GM23338 (cell line): Measurements from ENCODE around the gene GPR87. TPM values are rescaled to one million over a fixed set of nuclear protein-coding genes. Genes with fewer than 3 reads are reported as not detected.

Source experiments
- ATAC-seq: fragments of 200-7000 bp; cut with Tn5 transposase; 3 replicates; pipeline ENCODE4 v1.9.1; 2020
- DNase-seq: peaks from one replicate; pipeline ENCODE4 v3.0.0-alpha.2; 2015; ENCODE audit warnings: low spot score
- H2AFZ ChIP-seq: fragments of 200-600 bp; sonication (generic); 2 replicates; pipeline ENCODE4 v1.8.0; 2016; ENCODE audit warnings: antibody characterized with exemption, mild to moderate bottlenecking, moderate library complexity
- H3F3A ChIP-seq: fragments of 200-600 bp; sonication (generic); replicated peaks from 2 replicates; pipeline ENCODE4 v1.8.0; 2017; ENCODE audit warnings: antibody characterized with exemption, mixed run types, low read depth
- H3K27ac ChIP-seq: fragments of 200-600 bp; sonication (generic); 2 replicates; pipeline ENCODE4 v1.6.1; 2016; ENCODE audit warnings: low read depth
- H3K27me3 ChIP-seq: fragments of 200-600 bp; sonication (generic); 2 replicates; pipeline ENCODE4 v1.8.0; 2016; ENCODE audit warnings: mild to moderate bottlenecking, mixed run types, moderate library complexity; ENCODE audit not compliant: insufficient read depth
- H3K36me3 ChIP-seq: fragments of 200-600 bp; sonication (generic); 2 replicates; pipeline ENCODE4 v1.8.0; 2016; ENCODE audit warnings: mild to moderate bottlenecking; ENCODE audit not compliant: insufficient read depth
- H3K4me1 ChIP-seq: fragments of 200-600 bp; sonication (generic); 2 replicates; pipeline ENCODE4 v1.8.0; 2016; ENCODE audit warnings: mild to moderate bottlenecking, moderate library complexity; ENCODE audit not compliant: insufficient read depth
- H3K4me2 ChIP-seq: fragments of 200-600 bp; sonication (generic); 2 replicates; pipeline ENCODE4 v1.7.1; 2017; ENCODE audit warnings: mixed run types
- H3K4me3 ChIP-seq: fragments of 200-600 bp; sonication (generic); 2 replicates; pipeline ENCODE4 v1.6.1; 2016; ENCODE audit warnings: mixed run types
- H3K79me2 ChIP-seq: fragments of 200-600 bp; sonication (generic); replicated peaks from 2 replicates; pipeline ENCODE4 v1.8.0; 2017; ENCODE audit warnings: mild to moderate bottlenecking; ENCODE audit not compliant: insufficient read depth
- H3K9me2 ChIP-seq: fragments of 200-600 bp; sonication (generic); 2 replicates; pipeline ENCODE4 v1.8.0; 2017; ENCODE audit not compliant: insufficient read depth
- H4K20me1 ChIP-seq: fragments of 200-600 bp; sonication (generic); replicated peaks from 2 replicates; pipeline ENCODE4 v1.8.0; 2017; ENCODE audit warnings: mild to moderate bottlenecking; ENCODE audit not compliant: insufficient read depth
- H3K27ac Mint-ChIP-seq: 2 replicates; pipeline ENCODE4 v1.8.0; 2020; ENCODE audit warnings: inconsistent platforms, mild to moderate bottlenecking, moderate library complexity, mixed read lengths
- H3K27me3 Mint-ChIP-seq: 3 replicates; pipeline ENCODE4 v1.8.0; 2022; ENCODE audit warnings: low read depth, mild to moderate bottlenecking, moderate library complexity, mixed read lengths, inconsistent platforms; ENCODE audit not compliant: insufficient read depth, poor library complexity
- H3K36me3 Mint-ChIP-seq: 3 replicates; pipeline ENCODE4 v1.8.0; 2021; ENCODE audit warnings: low read depth, mild to moderate bottlenecking, inconsistent platforms, moderate library complexity, mixed read lengths
- H3K4me1 Mint-ChIP-seq: 3 replicates; pipeline ENCODE4 v1.8.0; 2020; ENCODE audit warnings: mild to moderate bottlenecking, inconsistent platforms, mixed read lengths
- H3K4me3 Mint-ChIP-seq: 3 replicates; pipeline ENCODE4 v1.8.0; 2021; ENCODE audit warnings: moderate library complexity, mild to moderate bottlenecking, inconsistent platforms, mixed read lengths
- H3K9me3 Mint-ChIP-seq: 3 replicates; pipeline ENCODE4 v1.8.0; 2020; ENCODE audit warnings: moderate library complexity, mild to moderate bottlenecking, inconsistent platforms, mixed read lengths
- CREB1 ChIP-seq: fragments of 250-450 bp; sonication (Bioruptor Pico); IDR thresholded peaks from 2 replicates; pipeline ENCODE4 v1.5.0; 2020; ENCODE audit warnings: low read depth, mild to moderate bottlenecking, moderate library complexity
- EZH2 ChIP-seq: fragments of 200-600 bp; sonication (generic); IDR thresholded peaks from one replicate; pipeline ENCODE4 v1.8.0; 2017; ENCODE audit warnings: antibody characterized with exemption, mild to moderate bottlenecking, low read depth; ENCODE audit not compliant: unreplicated experiment
- EZH2phosphoT487 ChIP-seq: fragments of 200-600 bp; sonication (generic); IDR thresholded peaks from one replicate; pipeline ENCODE4 v1.8.1; 2018; ENCODE audit warnings: antibody characterized with exemption; ENCODE audit not compliant: unreplicated experiment
- JUNB ChIP-seq: IDR thresholded peaks from one replicate; pipeline ENCODE4 v1.6.1; 2016; ENCODE audit warnings: antibody characterized with exemption; ENCODE audit not compliant: unreplicated experiment
- NANOG ChIP-seq: IDR thresholded peaks from 2 replicates; pipeline ENCODE4 v1.6.1; 2016; ENCODE audit warnings: antibody characterized with exemption, borderline replicate concordance
- POLR2AphosphoS5 ChIP-seq: IDR thresholded peaks from 2 replicates; pipeline ENCODE4 v1.6.1; 2016; ENCODE audit warnings: antibody characterized with exemption, low read depth
- STAT1 ChIP-seq: IDR thresholded peaks from one replicate; pipeline ENCODE4 v1.6.1; 2016; ENCODE audit warnings: antibody characterized with exemption; ENCODE audit not compliant: unreplicated experiment
- ZNF114 ChIP-seq: fragments of 250-450 bp; sonication (Bioruptor Pico); IDR thresholded peaks from 2 replicates; pipeline ENCODE4 v1.5.0; 2020; ENCODE audit warnings: mild to moderate bottlenecking, moderate library complexity
- ZNF331 ChIP-seq: fragments of 250-450 bp; sonication (Bioruptor Pico); IDR thresholded peaks from 2 replicates; pipeline ENCODE4 v1.5.0; 2020; ENCODE audit warnings: low read depth, mild to moderate bottlenecking, moderate library complexity
- polyA plus RNA-seq: library from polyadenylated mRNA; unstranded; fragments of >200 nt; fragmentation: Nextera tagmentation; extraction: Ambion mirVana; gene quantifications from 2 replicates; pipeline ENCODE4 v1.2.1, GENCODE V29; 2016
- total RNA-seq: library from RNA; depleted of rRNA; stranded (reverse); fragments of >200 nt; shearing (Covaris generic); gene quantifications from 2 replicates; pipeline ENCODE4 v1.2.3, GENCODE V29; 2014
- TF ChIP-seq, protein P1 (sequence below), 2 experiments: fragments of 200-600 bp in 1 of 2; sonication (generic) in 1 of 2; conservative IDR thresholded peaks; 2 replicates each; pipeline versions ENCODE4 v1.5.1 to v1.6.1; 2016 to 2017; ENCODE audit warnings: antibody characterized with exemption in 2 of 2, low read depth in 2 of 2, mild to moderate bottlenecking in 2 of 2, moderate library complexity in 1 of 2
- TF ChIP-seq, protein P2 (sequence below): fragments of 250-450 bp; sonication (Bioruptor Pico); IDR thresholded peaks from 2 replicates; pipeline ENCODE4 v1.5.0; 2020; ENCODE audit warnings: mild to moderate bottlenecking, moderate library complexity
- TF ChIP-seq, protein P3 (sequence below): IDR thresholded peaks from 2 replicates; pipeline ENCODE4 v1.6.1; 2016; ENCODE audit warnings: antibody characterized with exemption
- TF ChIP-seq, protein P4 (sequence below): IDR thresholded peaks from one replicate; pipeline ENCODE4 v1.6.1; 2018; ENCODE audit warnings: antibody characterized with exemption; ENCODE audit not compliant: unreplicated experiment

GPR87 gene
- total and polyA plus RNA-seq, 2 experiments from 2014 or later = 0.21 TPM; not detected in 1

DNA sequence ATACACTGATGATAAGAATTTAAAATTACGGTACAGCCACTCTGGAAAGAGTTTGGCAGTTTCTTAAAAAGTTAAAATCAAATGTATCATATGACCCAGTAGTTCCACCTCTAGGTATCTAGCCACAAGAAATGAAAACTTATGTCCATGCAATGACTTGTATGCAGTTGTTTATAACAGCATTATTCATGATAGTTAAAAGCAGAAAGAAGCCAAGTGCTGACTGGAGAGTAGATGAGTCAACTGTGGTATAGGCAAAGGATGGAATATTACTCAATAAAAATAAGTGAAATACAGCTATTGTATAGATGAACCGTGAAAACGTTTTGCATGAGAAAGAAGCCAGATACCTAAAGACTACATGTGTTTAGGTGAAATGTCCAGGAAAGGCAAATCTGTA is 14.8 kb downstream of the GPR87 start:
- H3K4me1 Mint-ChIP-seq = peaks cover 49% of the 10 kb centered on the region
- H3K36me3 Mint-ChIP-seq = no peaks in the 10 kb centered on the region
- H3K27me3 Mint-ChIP-seq = peaks cover 2% of the 10 kb centered on the region
- DNase-seq = no peak
- no peak overlapping the region for H3K4me2 ChIP-seq
- no peak overlapping the region for H3K27ac Mint-ChIP-seq
- H2AFZ ChIP-seq = no peak overlapping the region
- H3F3A ChIP-seq = no peaks in the 10 kb centered on the region
- no peaks in the 10 kb centered on the region for H3K36me3 ChIP-seq
- peaks cover 17% of the 10 kb centered on the region for H3K4me1 ChIP-seq
- no peak overlapping the region for H3K27ac ChIP-seq
- no peaks in the 10 kb centered on the region for H3K27me3 ChIP-seq
- no peak for TF ChIP-seq POLR2AphosphoS5
- TF ChIP-seq NANOG = no peak
- TF ChIP-seq, protein P1, sequence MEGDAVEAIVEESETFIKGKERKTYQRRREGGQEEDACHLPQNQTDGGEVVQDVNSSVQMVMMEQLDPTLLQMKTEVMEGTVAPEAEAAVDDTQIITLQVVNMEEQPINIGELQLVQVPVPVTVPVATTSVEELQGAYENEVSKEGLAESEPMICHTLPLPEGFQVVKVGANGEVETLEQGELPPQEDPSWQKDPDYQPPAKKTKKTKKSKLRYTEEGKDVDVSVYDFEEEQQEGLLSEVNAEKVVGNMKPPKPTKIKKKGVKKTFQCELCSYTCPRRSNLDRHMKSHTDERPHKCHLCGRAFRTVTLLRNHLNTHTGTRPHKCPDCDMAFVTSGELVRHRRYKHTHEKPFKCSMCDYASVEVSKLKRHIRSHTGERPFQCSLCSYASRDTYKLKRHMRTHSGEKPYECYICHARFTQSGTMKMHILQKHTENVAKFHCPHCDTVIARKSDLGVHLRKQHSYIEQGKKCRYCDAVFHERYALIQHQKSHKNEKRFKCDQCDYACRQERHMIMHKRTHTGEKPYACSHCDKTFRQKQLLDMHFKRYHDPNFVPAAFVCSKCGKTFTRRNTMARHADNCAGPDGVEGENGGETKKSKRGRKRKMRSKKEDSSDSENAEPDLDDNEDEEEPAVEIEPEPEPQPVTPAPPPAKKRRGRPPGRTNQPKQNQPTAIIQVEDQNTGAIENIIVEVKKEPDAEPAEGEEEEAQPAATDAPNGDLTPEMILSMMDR (conservative IDR thresholded peaks at IDR 0.05; ENCODE audit: low read depth in 2 of 2) = no peak
- no peak for TF ChIP-seq CREB1 (CRISPR knock-in tag)
- no peak for TF ChIP-seq EZH2
- TF ChIP-seq ZNF114 = no peak
- TF ChIP-seq, protein P2, sequence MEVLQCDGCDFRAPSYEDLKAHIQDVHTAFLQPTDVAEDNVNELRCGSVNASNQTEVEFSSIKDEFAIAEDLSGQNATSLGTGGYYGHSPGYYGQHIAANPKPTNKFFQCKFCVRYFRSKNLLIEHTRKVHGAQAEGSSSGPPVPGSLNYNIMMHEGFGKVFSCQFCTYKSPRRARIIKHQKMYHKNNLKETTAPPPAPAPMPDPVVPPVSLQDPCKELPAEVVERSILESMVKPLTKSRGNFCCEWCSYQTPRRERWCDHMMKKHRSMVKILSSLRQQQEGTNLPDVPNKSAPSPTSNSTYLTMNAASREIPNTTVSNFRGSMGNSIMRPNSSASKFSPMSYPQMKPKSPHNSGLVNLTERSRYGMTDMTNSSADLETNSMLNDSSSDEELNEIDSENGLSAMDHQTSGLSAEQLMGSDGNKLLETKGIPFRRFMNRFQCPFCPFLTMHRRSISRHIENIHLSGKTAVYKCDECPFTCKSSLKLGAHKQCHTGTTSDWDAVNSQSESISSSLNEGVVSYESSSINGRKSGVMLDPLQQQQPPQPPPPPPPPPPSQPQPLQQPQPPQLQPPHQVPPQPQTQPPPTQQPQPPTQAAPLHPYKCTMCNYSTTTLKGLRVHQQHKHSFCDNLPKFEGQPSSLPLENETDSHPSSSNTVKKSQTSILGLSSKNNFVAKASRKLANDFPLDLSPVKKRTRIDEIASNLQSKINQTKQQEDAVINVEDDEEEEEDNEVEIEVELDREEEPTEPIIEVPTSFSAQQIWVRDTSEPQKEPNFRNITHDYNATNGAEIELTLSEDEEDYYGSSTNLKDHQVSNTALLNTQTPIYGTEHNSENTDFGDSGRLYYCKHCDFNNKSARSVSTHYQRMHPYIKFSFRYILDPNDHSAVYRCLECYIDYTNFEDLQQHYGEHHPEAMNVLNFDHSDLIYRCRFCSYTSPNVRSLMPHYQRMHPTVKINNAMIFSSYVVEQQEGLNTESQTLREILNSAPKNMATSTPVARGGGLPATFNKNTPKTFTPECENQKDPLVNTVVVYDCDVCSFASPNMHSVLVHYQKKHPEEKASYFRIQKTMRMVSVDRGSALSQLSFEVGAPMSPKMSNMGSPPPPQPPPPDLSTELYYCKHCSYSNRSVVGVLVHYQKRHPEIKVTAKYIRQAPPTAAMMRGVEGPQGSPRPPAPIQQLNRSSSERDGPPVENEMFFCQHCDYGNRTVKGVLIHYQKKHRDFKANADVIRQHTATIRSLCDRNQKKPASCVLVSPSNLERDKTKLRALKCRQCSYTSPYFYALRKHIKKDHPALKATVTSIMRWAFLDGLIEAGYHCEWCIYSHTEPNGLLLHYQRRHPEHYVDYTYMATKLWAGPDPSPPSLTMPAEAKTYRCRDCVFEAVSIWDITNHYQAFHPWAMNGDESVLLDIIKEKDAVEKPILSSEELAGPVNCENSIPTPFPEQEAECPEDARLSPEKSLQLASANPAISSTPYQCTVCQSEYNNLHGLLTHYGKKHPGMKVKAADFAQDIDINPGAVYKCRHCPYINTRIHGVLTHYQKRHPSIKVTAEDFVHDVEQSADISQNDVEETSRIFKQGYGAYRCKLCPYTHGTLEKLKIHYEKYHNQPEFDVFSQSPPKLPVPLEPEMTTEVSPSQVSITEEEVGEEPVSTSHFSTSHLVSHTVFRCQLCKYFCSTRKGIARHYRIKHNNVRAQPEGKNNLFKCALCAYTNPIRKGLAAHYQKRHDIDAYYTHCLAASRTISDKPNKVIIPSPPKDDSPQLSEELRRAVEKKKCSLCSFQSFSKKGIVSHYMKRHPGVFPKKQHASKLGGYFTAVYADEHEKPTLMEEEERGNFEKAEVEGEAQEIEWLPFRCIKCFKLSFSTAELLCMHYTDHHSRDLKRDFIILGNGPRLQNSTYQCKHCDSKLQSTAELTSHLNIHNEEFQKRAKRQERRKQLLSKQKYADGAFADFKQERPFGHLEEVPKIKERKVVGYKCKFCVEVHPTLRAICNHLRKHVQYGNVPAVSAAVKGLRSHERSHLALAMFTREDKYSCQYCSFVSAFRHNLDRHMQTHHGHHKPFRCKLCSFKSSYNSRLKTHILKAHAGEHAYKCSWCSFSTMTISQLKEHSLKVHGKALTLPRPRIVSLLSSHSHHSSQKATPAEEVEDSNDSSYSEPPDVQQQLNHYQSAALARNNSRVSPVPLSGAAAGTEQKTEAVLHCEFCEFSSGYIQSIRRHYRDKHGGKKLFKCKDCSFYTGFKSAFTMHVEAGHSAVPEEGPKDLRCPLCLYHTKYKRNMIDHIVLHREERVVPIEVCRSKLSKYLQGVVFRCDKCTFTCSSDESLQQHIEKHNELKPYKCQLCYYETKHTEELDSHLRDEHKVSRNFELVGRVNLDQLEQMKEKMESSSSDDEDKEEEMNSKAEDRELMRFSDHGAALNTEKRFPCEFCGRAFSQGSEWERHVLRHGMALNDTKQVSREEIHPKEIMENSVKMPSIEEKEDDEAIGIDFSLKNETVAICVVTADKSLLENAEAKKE (CRISPR knock-in tag) = no peak
- no peak for TF ChIP-seq JUNB
- TF ChIP-seq ZNF331 (CRISPR knock-in tag) = no peak
- no peak for TF ChIP-seq EZH2phosphoT487
- TF ChIP-seq STAT1 = no peak
- TF ChIP-seq, protein P3, sequence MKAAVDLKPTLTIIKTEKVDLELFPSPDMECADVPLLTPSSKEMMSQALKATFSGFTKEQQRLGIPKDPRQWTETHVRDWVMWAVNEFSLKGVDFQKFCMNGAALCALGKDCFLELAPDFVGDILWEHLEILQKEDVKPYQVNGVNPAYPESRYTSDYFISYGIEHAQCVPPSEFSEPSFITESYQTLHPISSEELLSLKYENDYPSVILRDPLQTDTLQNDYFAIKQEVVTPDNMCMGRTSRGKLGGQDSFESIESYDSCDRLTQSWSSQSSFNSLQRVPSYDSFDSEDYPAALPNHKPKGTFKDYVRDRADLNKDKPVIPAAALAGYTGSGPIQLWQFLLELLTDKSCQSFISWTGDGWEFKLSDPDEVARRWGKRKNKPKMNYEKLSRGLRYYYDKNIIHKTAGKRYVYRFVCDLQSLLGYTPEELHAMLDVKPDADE = no peak
- TF ChIP-seq, protein P4, sequence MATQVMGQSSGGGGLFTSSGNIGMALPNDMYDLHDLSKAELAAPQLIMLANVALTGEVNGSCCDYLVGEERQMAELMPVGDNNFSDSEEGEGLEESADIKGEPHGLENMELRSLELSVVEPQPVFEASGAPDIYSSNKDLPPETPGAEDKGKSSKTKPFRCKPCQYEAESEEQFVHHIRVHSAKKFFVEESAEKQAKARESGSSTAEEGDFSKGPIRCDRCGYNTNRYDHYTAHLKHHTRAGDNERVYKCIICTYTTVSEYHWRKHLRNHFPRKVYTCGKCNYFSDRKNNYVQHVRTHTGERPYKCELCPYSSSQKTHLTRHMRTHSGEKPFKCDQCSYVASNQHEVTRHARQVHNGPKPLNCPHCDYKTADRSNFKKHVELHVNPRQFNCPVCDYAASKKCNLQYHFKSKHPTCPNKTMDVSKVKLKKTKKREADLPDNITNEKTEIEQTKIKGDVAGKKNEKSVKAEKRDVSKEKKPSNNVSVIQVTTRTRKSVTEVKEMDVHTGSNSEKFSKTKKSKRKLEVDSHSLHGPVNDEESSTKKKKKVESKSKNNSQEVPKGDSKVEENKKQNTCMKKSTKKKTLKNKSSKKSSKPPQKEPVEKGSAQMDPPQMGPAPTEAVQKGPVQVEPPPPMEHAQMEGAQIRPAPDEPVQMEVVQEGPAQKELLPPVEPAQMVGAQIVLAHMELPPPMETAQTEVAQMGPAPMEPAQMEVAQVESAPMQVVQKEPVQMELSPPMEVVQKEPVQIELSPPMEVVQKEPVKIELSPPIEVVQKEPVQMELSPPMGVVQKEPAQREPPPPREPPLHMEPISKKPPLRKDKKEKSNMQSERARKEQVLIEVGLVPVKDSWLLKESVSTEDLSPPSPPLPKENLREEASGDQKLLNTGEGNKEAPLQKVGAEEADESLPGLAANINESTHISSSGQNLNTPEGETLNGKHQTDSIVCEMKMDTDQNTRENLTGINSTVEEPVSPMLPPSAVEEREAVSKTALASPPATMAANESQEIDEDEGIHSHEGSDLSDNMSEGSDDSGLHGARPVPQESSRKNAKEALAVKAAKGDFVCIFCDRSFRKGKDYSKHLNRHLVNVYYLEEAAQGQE = no peak
- H3K79me2 ChIP-seq = no peaks in the 10 kb centered on the region
- H3K9me3 Mint-ChIP-seq = no peaks in the 10 kb centered on the region
- no peak overlapping the region for H3K4me3 Mint-ChIP-seq
- no peak for ATAC-seq
- H3K4me3 ChIP-seq = no peak overlapping the region
- H4K20me1 ChIP-seq = no peaks in the 10 kb centered on the region
- no peaks in the 10 kb centered on the region for H3K9me2 ChIP-seq
